Neural cell (in vitro differentiated cells): ENCODE results near the gene TMEM219.

Experiments used
- TF ChIP-seq, protein P1 (sequence below): IDR thresholded peaks from 2 replicates; pipeline ENCODE4 v1.6.1; 2012; ENCODE audit warnings: borderline replicate concordance
- TF ChIP-seq, protein P2 (sequence below): fragments of 450-650 bp; IDR thresholded peaks from 2 replicates; pipeline ENCODE4 v1.5.1; 2014; ENCODE audit warnings: antibody characterized with exemption, mild to moderate bottlenecking, moderate library complexity; ENCODE audit not compliant: poor library complexity, severe bottlenecking

DNA sequence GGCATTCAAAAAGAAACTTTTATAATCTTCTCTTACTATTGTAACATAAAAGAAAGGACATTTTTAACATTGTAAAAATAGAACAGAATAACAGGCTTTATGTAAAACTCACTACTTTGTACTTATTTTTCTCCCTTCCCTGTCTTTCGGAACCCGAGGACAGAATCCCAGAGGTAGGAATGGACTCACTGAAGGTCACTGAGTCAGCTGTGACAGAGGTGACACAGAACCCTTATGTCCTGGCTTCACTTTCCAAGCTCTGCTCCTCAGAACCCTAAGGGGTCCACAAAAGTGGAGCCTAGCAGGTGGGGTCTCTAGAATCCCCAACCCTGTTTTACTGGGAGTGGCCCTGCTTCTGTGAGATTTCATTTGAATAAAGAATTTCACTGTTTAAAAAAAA, 39.6 kb upstream of the TMEM219 start:
- TF ChIP-seq, protein P1, sequence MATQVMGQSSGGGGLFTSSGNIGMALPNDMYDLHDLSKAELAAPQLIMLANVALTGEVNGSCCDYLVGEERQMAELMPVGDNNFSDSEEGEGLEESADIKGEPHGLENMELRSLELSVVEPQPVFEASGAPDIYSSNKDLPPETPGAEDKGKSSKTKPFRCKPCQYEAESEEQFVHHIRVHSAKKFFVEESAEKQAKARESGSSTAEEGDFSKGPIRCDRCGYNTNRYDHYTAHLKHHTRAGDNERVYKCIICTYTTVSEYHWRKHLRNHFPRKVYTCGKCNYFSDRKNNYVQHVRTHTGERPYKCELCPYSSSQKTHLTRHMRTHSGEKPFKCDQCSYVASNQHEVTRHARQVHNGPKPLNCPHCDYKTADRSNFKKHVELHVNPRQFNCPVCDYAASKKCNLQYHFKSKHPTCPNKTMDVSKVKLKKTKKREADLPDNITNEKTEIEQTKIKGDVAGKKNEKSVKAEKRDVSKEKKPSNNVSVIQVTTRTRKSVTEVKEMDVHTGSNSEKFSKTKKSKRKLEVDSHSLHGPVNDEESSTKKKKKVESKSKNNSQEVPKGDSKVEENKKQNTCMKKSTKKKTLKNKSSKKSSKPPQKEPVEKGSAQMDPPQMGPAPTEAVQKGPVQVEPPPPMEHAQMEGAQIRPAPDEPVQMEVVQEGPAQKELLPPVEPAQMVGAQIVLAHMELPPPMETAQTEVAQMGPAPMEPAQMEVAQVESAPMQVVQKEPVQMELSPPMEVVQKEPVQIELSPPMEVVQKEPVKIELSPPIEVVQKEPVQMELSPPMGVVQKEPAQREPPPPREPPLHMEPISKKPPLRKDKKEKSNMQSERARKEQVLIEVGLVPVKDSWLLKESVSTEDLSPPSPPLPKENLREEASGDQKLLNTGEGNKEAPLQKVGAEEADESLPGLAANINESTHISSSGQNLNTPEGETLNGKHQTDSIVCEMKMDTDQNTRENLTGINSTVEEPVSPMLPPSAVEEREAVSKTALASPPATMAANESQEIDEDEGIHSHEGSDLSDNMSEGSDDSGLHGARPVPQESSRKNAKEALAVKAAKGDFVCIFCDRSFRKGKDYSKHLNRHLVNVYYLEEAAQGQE = no peak
- TF ChIP-seq, protein P2, sequence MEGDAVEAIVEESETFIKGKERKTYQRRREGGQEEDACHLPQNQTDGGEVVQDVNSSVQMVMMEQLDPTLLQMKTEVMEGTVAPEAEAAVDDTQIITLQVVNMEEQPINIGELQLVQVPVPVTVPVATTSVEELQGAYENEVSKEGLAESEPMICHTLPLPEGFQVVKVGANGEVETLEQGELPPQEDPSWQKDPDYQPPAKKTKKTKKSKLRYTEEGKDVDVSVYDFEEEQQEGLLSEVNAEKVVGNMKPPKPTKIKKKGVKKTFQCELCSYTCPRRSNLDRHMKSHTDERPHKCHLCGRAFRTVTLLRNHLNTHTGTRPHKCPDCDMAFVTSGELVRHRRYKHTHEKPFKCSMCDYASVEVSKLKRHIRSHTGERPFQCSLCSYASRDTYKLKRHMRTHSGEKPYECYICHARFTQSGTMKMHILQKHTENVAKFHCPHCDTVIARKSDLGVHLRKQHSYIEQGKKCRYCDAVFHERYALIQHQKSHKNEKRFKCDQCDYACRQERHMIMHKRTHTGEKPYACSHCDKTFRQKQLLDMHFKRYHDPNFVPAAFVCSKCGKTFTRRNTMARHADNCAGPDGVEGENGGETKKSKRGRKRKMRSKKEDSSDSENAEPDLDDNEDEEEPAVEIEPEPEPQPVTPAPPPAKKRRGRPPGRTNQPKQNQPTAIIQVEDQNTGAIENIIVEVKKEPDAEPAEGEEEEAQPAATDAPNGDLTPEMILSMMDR = no peak
